Astrocyte of the cerebellum (primary cell): ENCODE data around the gene CRTC1.

Source experiments
- DNase-seq: peaks from one replicate; pipeline ENCODE4 v3.0.0-alpha.2; 2011; ENCODE audit warnings: low read depth
- H3K4me3 ChIP-seq: 2 replicates; pipeline ENCODE4 v1.5.1; 2011; ENCODE audit warnings: mild to moderate bottlenecking, low read depth, low read length, moderate library complexity
- CTCF ChIP-seq: IDR thresholded peaks from 2 replicates; pipeline ENCODE4 v1.5.1; 2012; ENCODE audit warnings: low read length, low read depth, moderate library complexity, mild to moderate bottlenecking; ENCODE audit errors: missing control alignments
- in situ Hi-C: cut with HindIII; loops from 2 replicates; pipeline ENCODE4 v1.10.0; 2017; ENCODE audit warnings: low sequenced_read_pairs

CRTC1 gene

DNA sequence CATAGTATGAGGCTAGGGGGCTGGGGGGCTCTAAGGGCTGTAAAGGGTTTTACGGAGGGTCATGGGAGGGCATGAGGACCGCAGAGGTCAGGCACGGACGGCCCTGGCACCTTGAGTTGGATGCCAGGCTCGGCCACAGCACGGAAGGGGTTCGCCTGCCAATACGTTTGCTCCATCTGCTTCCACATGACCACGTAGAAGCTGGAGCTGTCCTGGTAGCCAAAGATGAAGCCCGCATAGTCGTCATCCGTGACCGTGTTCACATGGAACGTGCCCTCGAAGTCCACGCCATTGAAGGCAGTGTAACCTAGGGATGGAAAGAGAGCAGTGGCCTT lies 101.3 kb downstream of the CRTC1 start:
- DNase-seq, result no peak
- no peak for TF ChIP-seq CTCF

DNA sequence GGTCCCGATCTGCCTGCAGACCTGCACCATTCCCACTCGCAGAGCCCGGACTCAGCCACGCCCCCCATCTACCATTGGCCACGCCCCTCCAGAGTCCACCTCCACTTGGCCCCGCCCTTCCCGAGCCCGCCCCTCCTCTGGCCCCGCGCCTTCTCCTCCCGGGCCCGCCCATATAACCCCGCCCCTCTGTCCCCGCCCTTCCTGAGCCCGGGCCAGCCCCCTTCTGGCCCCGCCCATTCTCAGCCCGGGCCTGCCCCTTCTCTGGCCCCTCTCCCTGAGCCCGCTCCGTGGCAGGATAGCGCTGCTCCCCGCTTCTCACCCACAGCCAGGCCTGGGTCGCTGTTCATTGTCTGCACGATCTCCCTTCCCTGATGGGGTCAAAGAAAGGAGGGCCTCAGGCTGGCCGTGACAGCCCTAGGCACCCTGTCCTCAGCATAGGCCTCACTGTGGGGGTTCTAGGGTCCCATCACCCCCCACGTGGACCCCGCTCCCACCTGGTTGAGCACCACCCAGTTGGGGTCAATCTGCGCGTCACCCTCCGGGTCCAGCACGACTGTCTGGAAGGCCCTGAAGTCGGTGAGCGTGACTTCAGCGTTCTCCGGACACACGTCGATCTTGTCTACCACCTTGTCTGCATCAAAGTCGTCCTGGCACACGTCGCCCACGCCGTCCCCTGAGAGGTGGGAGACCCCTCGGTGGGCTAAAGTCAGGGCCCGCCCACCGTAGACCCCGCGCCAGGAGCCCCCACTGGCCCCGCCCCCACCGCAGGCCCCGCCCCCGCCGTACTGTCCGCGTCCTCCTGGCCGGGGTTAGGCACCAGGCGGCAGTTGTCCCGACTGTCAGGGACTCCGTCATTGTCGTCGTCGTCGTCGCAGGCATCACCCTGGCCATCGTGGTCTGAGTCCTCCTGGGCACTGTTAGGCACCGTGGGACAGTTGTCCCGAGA lies 102.0 kb downstream of the CRTC1 start:
- DNase-seq, result no peak
- in situ Hi-C loops, result no loop called here
- H3K4me3 ChIP-seq, result no peak overlapping the region
- no peak for TF ChIP-seq CTCF

More for the DNA sequence above, 101.3 kb downstream of the CRTC1 start:
- H3K4me3 ChIP-seq, result no peak overlapping the region
- in situ Hi-C loops, result no loop called here

DNA sequence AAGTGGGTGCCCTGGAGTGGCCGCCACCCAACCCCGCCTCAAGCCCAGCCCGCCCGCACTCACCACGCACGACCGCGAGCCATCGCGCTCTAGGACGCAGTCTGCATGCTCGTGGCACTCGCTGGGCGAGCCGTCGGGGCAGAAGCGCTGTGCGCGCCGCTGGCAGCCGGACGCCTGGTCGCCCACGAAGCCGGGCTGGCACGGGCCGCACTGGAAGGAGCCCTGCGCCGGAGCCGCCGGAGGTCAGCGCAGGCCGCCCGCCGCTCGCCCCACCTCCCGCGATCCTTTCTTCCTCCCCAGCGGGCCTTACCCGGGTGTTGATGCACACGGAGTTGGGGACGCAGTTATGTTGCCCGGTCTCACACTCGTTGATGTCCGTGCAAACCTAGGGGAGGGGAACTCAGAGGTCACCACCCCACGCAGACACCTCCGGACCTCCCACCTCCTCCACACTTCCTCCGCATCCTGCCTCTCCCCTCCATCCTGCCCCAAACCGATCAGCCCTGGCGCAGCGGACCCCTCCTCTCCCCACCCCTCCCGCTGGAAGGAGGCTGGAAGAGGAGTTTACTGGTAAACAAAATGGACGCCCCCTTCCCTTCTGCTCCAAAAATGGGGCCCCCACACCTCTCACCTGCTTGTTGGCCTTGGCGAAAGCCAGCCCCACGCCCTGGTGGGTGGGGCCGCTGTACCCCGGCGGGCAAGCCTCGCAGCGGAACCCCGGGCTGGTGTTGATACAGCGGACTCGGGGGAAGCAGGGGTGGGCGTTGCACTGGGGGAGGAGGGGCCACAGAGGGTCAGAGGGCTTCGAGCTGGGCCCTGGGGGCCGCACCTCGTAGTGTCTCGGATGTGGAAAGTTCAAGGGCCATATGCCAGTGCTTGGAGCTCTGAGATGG lies 105.3 kb downstream of the CRTC1 start:
- DNase-seq, result no peak
- TF ChIP-seq CTCF, result no peak
- in situ Hi-C loops, result no loop called here
- H3K4me3 ChIP-seq, result no peak overlapping the region

DNA sequence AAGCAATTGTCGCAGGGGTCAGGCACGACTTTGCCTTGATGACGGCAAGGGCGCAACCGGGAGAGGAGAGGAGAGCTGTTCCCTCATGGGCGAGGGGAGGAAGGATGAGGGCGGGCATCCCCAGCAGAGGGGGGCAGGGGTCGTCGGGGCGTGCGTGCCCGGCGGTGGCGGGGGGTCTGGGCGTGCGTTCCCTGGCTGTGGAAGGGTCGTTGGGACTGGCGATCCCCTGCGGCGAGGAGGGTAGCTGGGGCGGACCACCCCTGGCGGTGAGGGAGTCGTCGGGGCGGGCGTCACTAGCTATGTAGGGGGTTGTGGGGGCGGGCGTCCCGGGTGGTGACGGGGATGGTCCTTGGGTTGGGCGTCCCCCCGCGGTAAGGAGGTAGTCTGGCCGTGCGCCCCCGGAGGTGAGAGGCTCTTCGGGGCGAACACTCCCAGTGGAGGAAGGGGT lies 106.0 kb downstream of the CRTC1 start:
- no peak for DNase-seq
- in situ Hi-C loops, result no loop called here

GRCh38 chr19:18789883-18790565 lies 106.5 kb downstream of the CRTC1 start:
- no peak for DNase-seq
- no peak for TF ChIP-seq CTCF
- in situ Hi-C loops, result no loop called here
- H3K4me3 ChIP-seq, result no peak overlapping the region

More for the DNA sequence above, 106.0 kb downstream of the CRTC1 start:
- H3K4me3 ChIP-seq, result no peak overlapping the region
- TF ChIP-seq CTCF, result no peak
